ENCODE data around the gene CD74. TPM values are rescaled to one million over a fixed set of nuclear protein-coding genes. Genes with fewer than 3 reads are reported as not detected.

The CD74 gene
- total and polyA plus RNA-seq, 4 donors = 1,061 to 2,819 (median 1,720) TPM

DNA sequence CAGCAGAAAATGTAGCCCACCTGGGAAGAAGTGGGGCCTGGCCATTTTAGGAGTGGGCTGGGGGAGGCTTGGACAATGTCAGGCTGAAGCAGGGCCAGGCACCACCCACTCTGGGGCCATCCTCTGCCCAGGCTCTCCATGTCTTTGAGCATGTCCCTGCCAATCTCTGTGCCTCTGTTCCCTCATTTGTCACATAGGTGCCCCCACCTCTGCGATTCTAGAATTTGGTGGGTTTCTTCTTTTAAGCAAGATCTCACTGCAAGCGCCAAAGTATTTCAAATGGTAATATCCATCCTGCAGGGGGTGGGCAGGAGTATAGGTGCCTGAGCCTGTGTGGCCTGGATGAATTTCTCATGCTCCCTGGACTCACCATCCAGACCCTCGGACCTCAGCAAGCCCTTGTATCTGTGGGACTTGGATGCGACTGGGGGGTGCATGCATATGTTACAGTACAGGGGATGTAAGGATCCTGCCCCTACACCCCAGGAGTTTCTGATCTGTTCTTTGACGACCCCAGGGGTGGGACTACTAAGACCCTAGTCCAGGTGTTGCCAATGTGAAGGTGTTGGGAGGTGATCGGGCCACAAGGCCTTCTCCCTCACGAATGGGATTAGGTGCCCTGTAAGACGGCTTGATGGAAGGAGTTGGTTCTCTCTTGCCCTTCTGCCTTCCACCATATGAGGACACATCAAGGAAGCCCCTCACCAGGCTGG lies 4.3 kb downstream of the CD74 start:
- Histone ChIP-seq H3K9ac (ENCODE audit: insufficient read depth in 1 of 2, low read length in 2 of 2) (no peak overlapping the region), H3K27ac (ENCODE audit: low read depth in 1 of 2, low read length in 1 of 2) (peak overlapping the region in 1 of 2 donors; percentile 44), H3K36me3 (ENCODE audit: control insufficient read depth in 4 of 4, insufficient read depth in 4 of 4, low read length in 4 of 4) (peaks cover 0 to 31% (median 0%) of the 10 kb centered on the region in 4 donors), H3K27me3 (ENCODE audit: control insufficient read depth in 3 of 3, insufficient read depth in 3 of 3, low read length in 2 of 3) (no peaks in the 10 kb centered on the region), H3K4me1 (ENCODE audit: control insufficient read depth in 5 of 5, insufficient read depth in 5 of 5, low read length in 5 of 5) (peaks cover 0 to 15% (median 2%) of the 10 kb centered on the region in 5 donors), H3K9me3 (ENCODE audit: control insufficient read depth in 4 of 4, insufficient read depth in 3 of 4, low read length in 3 of 4) (no peaks in the 10 kb centered on the region), H3K4me3 (no peak overlapping the region)
- TF ChIP-seq, protein P1, sequence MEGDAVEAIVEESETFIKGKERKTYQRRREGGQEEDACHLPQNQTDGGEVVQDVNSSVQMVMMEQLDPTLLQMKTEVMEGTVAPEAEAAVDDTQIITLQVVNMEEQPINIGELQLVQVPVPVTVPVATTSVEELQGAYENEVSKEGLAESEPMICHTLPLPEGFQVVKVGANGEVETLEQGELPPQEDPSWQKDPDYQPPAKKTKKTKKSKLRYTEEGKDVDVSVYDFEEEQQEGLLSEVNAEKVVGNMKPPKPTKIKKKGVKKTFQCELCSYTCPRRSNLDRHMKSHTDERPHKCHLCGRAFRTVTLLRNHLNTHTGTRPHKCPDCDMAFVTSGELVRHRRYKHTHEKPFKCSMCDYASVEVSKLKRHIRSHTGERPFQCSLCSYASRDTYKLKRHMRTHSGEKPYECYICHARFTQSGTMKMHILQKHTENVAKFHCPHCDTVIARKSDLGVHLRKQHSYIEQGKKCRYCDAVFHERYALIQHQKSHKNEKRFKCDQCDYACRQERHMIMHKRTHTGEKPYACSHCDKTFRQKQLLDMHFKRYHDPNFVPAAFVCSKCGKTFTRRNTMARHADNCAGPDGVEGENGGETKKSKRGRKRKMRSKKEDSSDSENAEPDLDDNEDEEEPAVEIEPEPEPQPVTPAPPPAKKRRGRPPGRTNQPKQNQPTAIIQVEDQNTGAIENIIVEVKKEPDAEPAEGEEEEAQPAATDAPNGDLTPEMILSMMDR (IDR thresholded peaks at IDR 0.05; ENCODE audit: control extremely low read depth, extremely low read depth) = no peak
- 90 to 94% methylated on average over 8 of the region's 8 CpGs for WGBS, 2 donors
- DNase-seq = no peak
- no peak for ATAC-seq (ENCODE audit: insufficient read depth, low FRiP score)

DNA sequence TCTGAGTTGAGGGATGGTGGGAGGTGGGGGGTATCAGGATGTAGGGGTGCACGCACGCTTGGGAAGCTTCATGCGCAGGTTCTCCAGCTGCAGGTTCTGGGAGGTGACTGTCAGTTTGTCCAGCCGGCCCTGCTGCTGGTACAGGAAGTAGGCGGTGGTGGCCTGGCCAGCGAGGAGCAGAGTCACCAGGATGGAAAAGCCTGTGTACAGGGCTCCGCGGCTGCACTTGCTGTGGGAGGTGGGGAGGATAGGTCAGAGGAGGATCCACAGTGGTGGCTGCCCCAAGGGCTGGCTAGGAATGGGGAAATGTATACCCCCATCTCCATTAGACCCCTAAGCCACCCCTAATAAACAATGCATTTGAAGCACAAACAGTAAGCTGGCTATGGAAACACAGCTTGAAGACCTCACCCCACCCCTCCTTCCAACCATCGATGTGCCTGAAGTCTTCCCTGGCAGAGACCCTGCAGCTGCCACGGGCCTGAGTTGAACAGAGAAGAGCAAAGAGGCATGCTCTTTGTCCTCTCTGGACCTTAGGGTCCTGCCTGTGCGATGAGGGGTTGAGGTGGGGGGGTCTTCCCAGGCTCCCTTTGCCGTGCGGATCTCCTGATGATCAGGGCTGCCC lies 5.5 kb downstream of the CD74 start:
- H3K27ac ChIP-seq (ENCODE audit: low read depth in 1 of 2, low read length in 1 of 2) = peak overlapping the region in 1 of 2 donors; percentile 65

GRCh38 chr5:150406723-150407095 lies 6.0 kb downstream of the CD74 start:
- DNase-seq = no peak
- peaks cover 0 to 48% (median 4%) of the 10 kb centered on the region in 4 donors for H3K36me3 ChIP-seq (ENCODE audit: control insufficient read depth in 4 of 4, insufficient read depth in 4 of 4, low read length in 4 of 4)

More for the DNA sequence above, 5.5 kb downstream of the CD74 start:
- Histone ChIP-seq H3K27me3 (ENCODE audit: control insufficient read depth in 3 of 3, insufficient read depth in 3 of 3, low read length in 2 of 3) (no peaks in the 10 kb centered on the region), H3K4me1 (ENCODE audit: control insufficient read depth in 5 of 5, insufficient read depth in 5 of 5, low read length in 5 of 5) (peaks cover 0 to 12% (median 2%) of the 10 kb centered on the region in 5 donors), H3K9ac (ENCODE audit: insufficient read depth in 1 of 2, low read length in 2 of 2) (no peak overlapping the region), H3K4me3 (no peak overlapping the region), H3K36me3 (ENCODE audit: control insufficient read depth in 4 of 4, insufficient read depth in 4 of 4, low read length in 4 of 4) (peaks cover 0 to 43% (median 4%) of the 10 kb centered on the region in 4 donors), H3K9me3 (ENCODE audit: control insufficient read depth in 4 of 4, insufficient read depth in 3 of 4, low read length in 3 of 4) (no peaks in the 10 kb centered on the region)
- WGBS, 2 donors = 75 to 89% methylated on average over 13 of the region's 13 CpGs
- ATAC-seq (ENCODE audit: insufficient read depth, low FRiP score) (no peak), DNase-seq (no peak)
- TF ChIP-seq, protein P1 (IDR thresholded peaks at IDR 0.05; ENCODE audit: control extremely low read depth, extremely low read depth) = no peak

More at GRCh38 chr5:150406723-150407095, 6.0 kb downstream of the CD74 start:
- Histone ChIP-seq H3K9ac (ENCODE audit: insufficient read depth in 1 of 2, low read length in 2 of 2) (no peak overlapping the region), H3K9me3 (ENCODE audit: control insufficient read depth in 4 of 4, insufficient read depth in 3 of 4, low read length in 3 of 4) (no peaks in the 10 kb centered on the region), H3K27me3 (ENCODE audit: control insufficient read depth in 3 of 3, insufficient read depth in 3 of 3, low read length in 2 of 3) (no peaks in the 10 kb centered on the region), H3K4me3 (no peak overlapping the region), H3K4me1 (ENCODE audit: control insufficient read depth in 5 of 5, insufficient read depth in 5 of 5, low read length in 5 of 5) (peaks cover 0 to 12% (median 2%) of the 10 kb centered on the region in 5 donors), H3K27ac (ENCODE audit: low read depth in 1 of 2, low read length in 1 of 2) (peak overlapping the region in 1 of 2 donors; percentile 4)
- TF ChIP-seq, protein P1 (IDR thresholded peaks at IDR 0.05; ENCODE audit: control extremely low read depth, extremely low read depth) = no peak
- 84 to 91% methylated on average over 10 of the region's 10 CpGs for WGBS, 2 donors
- ATAC-seq (ENCODE audit: insufficient read depth, low FRiP score) = no peak

Measured in lung (tissue), 12 donors.